Stimulated activated naive CD4-positive, alpha-beta T cell treated with Interleukin-2 at 50 U/mL for 16 hours (primary cell): ENCODE measurements around the gene NRARP.
"Not testable (repeated sequence)": the region's sequence is repeated elsewhere in the genome, so short reads cannot be mapped to it uniquely, and the experiment has no call there.

Source experiments
- DNase-seq: peaks from one replicate; lab custom pipeline; 2025; lab: John Stamatoyannopoulos, UW

NRARP gene

DNA sequence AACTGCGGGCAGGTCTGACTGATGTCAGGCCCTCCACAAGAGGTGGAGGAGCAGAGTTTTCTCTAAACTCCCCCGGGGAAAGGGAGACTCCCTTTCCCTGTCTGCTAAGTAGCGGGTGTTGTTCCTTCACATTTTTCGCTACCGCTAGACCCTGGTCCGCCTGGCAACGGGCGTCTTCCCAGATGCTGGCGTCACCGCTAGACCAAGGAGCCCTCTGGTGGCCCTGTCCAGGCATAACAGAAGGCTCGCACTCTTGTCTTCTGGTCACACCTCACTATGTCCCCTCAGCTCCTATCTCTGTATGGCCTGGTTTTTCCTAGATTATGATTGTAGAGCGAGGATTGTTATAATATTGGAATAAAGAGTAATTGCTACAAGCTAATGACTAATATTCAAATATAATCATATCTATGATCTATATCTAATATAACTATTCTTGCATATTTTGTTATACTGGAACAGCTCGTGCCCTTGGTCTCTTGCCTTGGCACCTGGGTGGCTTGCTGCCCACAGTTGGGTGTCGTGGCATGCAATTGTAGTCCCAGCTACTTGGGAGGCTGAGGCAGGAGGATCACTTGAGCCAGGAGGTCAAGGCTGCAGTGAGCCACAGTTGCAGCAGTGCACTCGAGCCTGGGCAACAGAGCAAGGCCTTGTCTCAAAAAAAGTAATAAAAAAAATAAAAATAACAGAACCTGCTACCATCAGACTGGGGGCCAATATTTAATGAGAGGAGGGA lies 39.7 kb downstream of the NRARP start:
- not testable (repeated sequence) for DNase-seq

DNA sequence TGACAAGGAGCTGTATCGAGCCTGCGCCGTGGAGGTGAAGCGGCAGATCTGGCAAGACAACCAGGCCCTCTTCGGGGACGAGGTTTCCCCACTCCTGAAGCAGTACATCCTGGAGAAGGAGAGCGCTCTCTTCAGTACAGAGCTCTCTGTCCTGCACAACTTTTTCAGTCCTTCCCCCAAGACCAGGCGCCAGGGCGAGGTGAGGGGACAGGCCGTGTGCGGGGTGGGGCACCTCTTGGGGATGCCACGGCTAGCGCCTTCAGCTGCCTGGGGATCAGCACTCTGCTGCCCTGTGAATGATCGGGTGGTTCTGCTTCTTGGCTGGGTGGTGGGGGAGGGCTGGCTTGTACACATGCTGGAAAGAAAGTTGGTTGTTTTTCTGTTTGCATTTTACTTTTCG lies 45.2 kb downstream of the NRARP start:
- DNase-seq: no peak

DNA sequence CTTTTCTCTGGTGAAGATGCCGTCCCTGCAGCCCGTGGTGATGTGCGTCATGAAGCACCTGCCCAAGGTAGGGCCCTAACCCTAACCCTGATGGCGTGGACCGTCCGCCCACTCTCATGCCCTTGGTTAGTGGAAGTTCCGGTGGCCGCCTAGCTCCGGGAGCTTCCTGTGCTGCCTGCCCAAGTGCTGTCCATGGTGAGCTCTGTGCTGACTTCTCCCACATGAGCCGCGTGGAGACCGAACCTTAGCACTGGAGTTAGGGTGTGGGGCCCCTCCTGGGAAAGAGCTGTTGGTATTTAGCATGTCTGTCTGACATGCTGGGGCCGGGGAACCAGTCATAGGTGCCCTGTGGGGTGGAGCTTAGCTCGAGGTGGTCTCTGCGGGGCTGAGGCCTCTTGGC lies 45.7 kb downstream of the NRARP start:
- DNase-seq: no peak

GRCh38 chr9:137255448-137256114 lies 46.5 kb downstream of the NRARP start:
- no peak for DNase-seq

DNA sequence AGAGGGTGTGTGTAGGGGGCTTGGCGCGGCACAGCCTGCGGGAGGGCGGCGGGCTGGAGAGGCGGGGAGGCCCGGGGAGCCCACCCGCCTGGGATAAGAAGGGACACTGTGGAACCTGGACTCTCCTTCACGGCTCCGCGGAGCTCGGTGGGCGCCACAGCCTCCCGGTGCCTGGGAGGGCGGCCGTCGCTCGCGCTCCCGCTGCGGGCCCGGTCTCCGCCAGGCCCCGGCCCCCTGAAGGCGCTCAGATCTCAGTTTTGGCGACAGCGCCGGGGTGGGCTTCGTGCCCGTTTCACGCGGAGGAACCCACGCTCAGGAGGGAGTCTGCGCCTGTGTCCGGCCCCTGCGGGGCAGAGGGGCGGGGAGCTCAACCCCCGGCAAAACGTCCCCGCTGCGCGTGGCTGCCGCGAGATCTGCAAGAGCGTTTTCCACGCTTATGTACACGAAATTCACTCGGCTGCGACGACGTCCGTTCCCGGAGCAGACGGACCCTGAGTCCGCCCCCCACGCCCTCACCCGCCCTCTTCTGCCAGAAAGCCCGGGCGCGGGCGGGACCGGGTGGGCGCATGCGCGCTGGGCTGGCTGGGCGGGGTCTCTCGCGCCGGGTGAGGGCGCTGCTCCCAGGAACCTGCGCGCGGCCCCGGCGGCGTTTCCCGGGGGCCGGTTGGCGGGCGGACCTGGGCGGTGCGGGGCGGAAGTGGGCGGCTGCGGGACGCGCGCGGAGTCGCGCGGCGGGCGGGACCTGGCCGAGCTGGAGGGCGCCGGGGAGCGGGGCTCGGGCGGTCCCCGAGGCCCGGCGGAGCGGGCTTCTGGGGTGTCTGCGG lies 47.2 kb downstream of the NRARP start, which contains the start of gene NELFB:
Gene NELFB, plus strand, starts transcription at position 704 of the 824 bp plus-strand sequence.
- peak; percentile 90 for DNase-seq

DNA sequence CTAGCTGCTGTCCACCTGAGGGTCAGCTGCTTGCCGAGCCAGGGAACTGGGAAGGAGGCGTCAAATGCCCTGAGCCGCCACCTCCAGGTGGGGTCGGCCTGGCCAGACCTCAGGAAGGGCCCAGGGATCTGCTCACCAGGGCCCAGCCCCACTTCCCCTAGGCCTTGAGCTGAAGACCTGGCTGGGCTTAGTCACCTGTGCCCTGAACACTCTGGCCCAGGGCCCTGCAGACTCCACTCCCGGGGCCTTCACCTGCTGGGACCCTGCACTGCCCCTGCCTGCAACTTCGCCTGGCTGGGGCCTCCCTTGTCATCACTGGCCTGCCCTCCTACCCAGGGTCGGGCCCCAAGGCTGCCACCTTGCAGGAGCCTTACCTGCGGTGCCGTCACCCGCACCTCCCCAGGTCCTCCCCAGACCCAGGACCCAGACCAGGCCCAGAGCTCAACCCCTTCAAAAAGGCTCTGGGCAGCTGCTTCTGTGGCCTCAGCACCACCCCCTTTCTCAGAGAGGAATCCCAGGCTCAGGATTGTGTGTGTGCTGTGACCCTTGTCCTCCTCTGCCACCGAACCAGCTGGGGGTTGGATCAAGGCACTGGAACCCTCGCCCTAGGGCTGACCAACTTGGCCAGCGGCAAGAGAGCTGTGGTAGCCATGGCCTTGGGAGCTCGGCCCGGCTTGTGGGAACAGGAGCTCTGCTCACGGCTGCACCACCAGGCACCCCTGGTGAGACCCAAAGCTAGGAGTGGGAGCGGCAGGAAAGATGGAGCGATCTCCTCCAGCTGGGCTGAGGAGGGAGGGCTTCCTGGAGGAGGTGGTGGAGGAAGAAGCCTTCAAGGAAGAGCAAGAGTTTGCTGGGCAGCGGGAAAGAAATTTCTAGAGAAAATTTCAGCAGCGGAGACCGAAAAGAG lies 48.1 kb downstream of the NRARP start:
- no peak for DNase-seq

- no peak for DNase-seq
These were observed 49.2 kb downstream of the NRARP start for GRCh38 chr9:137252555-137253506.

DNA sequence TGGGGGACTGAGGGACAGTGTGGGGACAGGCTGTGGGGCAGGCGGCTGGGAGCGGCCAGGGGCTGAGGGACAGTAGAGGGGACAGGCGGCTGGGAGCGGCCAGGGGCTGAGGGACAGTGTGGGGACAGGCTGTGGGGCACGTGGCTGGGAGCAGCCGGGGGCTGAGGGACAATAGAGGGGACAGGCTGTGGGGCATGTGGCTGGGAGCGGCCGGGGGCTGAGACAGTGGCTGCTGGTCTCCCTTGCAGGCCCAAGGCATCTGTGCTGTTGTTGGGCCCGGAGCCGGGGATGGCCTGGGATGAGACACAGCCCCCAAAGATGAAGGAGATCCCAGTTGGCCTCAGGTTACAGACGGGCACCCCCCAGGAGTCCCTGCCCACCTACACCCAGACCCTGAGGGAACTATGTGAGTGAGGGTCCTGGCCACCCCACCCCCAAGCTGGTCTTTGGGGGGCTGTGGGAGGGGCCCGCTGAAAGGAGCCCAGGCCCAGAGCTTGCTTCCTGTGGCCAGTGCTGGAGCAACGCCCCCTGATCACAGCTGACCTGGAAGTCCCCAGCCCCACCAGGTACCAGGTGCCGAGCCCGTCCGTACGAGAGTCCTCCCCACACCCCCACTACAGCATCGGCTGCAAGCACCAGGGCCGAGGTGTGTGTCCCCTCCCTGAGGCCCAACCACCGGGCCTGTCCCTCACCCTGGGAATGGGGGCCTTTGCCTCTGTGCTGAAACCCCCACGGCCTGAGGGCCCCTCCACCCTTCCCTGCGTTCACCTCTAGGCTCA lies 50.4 kb downstream of the NRARP start:
- DNase-seq: no peak

GRCh38 chr9:137251194-137251461 lies 50.9 kb downstream of the NRARP start, which contains the start of gene STPG3:
Gene STPG3 (plus strand): TSS chr9:137251286. CDS start chr9:137251287, 1 bp downstream.
- no peak for DNase-seq

DNA sequence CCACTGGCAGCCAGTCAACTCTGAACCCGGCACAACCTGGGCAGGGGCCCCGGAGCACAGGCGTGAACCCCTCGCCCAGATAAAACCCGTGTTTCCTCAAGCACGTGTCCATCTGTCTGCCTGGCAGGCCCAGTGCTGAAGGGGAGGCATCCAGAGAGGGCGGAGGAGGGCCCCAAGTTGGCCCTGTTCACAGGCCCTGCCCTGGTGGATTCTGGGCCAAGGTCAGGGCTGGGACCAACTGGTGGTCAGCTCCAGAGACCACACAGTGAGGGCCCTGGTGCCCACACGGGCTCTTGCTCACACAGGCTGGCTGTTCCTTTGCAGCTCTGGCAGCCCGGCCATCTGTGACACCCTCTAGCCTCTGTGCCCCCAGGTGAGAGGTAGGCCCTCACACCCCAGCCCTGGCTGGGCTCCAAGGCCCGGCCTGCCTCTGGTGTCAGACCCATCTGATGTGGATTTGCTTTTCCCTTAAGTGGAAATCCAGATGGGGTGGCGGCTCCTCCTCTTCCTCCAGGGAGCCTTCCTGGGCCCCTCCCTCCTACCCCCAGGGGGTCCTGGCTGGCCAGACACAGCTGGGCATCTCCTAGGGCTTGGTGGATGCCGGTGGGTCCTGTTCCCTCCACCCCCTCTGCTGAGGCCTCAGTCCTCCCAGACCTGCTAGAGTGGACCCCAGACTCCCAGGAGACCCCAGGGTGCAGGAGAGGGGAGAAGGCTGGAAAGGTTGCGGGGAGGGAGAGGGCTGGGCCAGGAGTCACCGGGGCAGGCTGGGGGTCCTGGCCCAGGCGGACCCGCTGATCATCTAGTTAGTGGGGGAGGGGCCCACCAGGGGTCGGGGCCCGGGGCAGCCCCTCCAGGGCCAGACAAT lies 51.5 kb downstream of the NRARP start:
- no peak for DNase-seq
